ENCODE results near the gene JRKL.
A peak's percentile ranks its signal among the peaks of the same experiment; 100 is the strongest.
"Not testable (repeated sequence)": the region's sequence is repeated elsewhere in the genome, so short reads cannot be mapped to it uniquely, and the experiment has no call there.

JRKL gene

GRCh38 chr11:96397863-96398262 lies 8.1 kb downstream of the JRKL start:
- Histone ChIP-seq H3K27me3 (ENCODE audit: insufficient read depth, low read length) (no peaks in the 10 kb centered on the region), H3K27ac (ENCODE audit: low read length) (no peak overlapping the region), H3K9me3 (ENCODE audit: insufficient read depth, low read depth, low read length) (no peaks in the 10 kb centered on the region), H3K36me3 (ENCODE audit: insufficient read depth, low read depth, low read length) (no peaks in the 10 kb centered on the region), H3K9ac (ENCODE audit: low read depth, low read length) (no peak overlapping the region), H3K4me3 (ENCODE audit: low read length) (no peak overlapping the region), H3K4me1 (ENCODE audit: insufficient read depth, low read length) (no peaks in the 10 kb centered on the region)

GRCh38 chr11:96400697-96401096 lies 10.9 kb downstream of the JRKL start:
- Histone ChIP-seq H3K27me3 (ENCODE audit: insufficient read depth, low read length) (no peaks in the 10 kb centered on the region), H3K9me3 (ENCODE audit: insufficient read depth, low read depth, low read length) (no peaks in the 10 kb centered on the region), H3K4me1 (ENCODE audit: insufficient read depth, low read length) (no peaks in the 10 kb centered on the region), H3K4me3 (ENCODE audit: low read length) (no peak overlapping the region), H3K36me3 (ENCODE audit: insufficient read depth, low read depth, low read length) (no peaks in the 10 kb centered on the region), H3K9ac (ENCODE audit: low read depth, low read length) (no peak overlapping the region), H3K27ac (ENCODE audit: low read length) (no peak overlapping the region)

GRCh38 chr11:96411412-96411811 lies 21.6 kb downstream of the JRKL start:
- H3K4me3 ChIP-seq (ENCODE audit: low read length), result peak overlapping the region; percentile 37
- not testable (repeated sequence) for H3K9ac ChIP-seq (ENCODE audit: low read depth, low read length); H3K36me3 ChIP-seq (ENCODE audit: insufficient read depth, low read depth, low read length); H3K9me3 ChIP-seq (ENCODE audit: insufficient read depth, low read depth, low read length); H3K4me1 ChIP-seq (ENCODE audit: insufficient read depth, low read length); H3K27me3 ChIP-seq (ENCODE audit: insufficient read depth, low read length); H3K27ac ChIP-seq (ENCODE audit: low read length)

- Histone ChIP-seq H3K4me3 (ENCODE audit: low read length) (no peak overlapping the region), H3K27me3 (ENCODE audit: insufficient read depth, low read length) (no peaks in the 10 kb centered on the region), H3K9me3 (ENCODE audit: insufficient read depth, low read depth, low read length) (no peaks in the 10 kb centered on the region), H3K9ac (ENCODE audit: low read depth, low read length) (no peak overlapping the region), H3K36me3 (ENCODE audit: insufficient read depth, low read depth, low read length) (no peaks in the 10 kb centered on the region), H3K27ac (ENCODE audit: low read length) (no peak overlapping the region), H3K4me1 (ENCODE audit: insufficient read depth, low read length) (no peaks in the 10 kb centered on the region)
Measured at GRCh38 chr11:96412761-96413381, 23.1 kb downstream of the JRKL start.

- Histone ChIP-seq H3K4me1 (ENCODE audit: insufficient read depth, low read length) (no peaks in the 10 kb centered on the region), H3K27me3 (ENCODE audit: insufficient read depth, low read length) (no peaks in the 10 kb centered on the region), H3K36me3 (ENCODE audit: insufficient read depth, low read depth, low read length) (no peaks in the 10 kb centered on the region), H3K9me3 (ENCODE audit: insufficient read depth, low read depth, low read length) (no peaks in the 10 kb centered on the region), H3K9ac (ENCODE audit: low read depth, low read length) (no peak overlapping the region), H3K27ac (ENCODE audit: low read length) (no peak overlapping the region), H3K4me3 (ENCODE audit: low read length) (no peak overlapping the region)
Measured at GRCh38 chr11:96413408-96413807, 23.6 kb downstream of the JRKL start.

- Histone ChIP-seq H3K4me3 (ENCODE audit: low read length) (no peak overlapping the region), H3K27me3 (ENCODE audit: insufficient read depth, low read length) (no peaks in the 10 kb centered on the region), H3K36me3 (ENCODE audit: insufficient read depth, low read depth, low read length) (no peaks in the 10 kb centered on the region), H3K9me3 (ENCODE audit: insufficient read depth, low read depth, low read length) (no peaks in the 10 kb centered on the region), H3K4me1 (ENCODE audit: insufficient read depth, low read length) (0 out of 2 replicates have a peak, but pooled peaks cover 4% of the 10 kb centered on the region), H3K9ac (ENCODE audit: low read depth, low read length) (no peak overlapping the region), H3K27ac (ENCODE audit: low read length) (no peak overlapping the region)
Measured at GRCh38 chr11:96424693-96425092, 34.9 kb downstream of the JRKL start.

GRCh38 chr11:96430668-96431067 lies 40.9 kb downstream of the JRKL start:
- no peak overlapping the region for H3K27ac ChIP-seq (ENCODE audit: low read length)
- H3K4me3 ChIP-seq (ENCODE audit: low read length), result no peak overlapping the region
- H3K9me3 ChIP-seq (ENCODE audit: insufficient read depth, low read depth, low read length), result no peaks in the 10 kb centered on the region
- no peaks in the 10 kb centered on the region for H3K27me3 ChIP-seq (ENCODE audit: insufficient read depth, low read length)
- H3K4me1 ChIP-seq (ENCODE audit: insufficient read depth, low read length), result 0 out of 2 replicates have a peak, but pooled peaks cover 4% of the 10 kb centered on the region
- H3K36me3 ChIP-seq (ENCODE audit: insufficient read depth, low read depth, low read length), result no peaks in the 10 kb centered on the region
- no peak overlapping the region for H3K9ac ChIP-seq (ENCODE audit: low read depth, low read length)

- not testable (repeated sequence) for H3K36me3 ChIP-seq (ENCODE audit: insufficient read depth, low read depth, low read length); H3K27ac ChIP-seq (ENCODE audit: low read length); H3K27me3 ChIP-seq (ENCODE audit: insufficient read depth, low read length); H3K4me3 ChIP-seq (ENCODE audit: low read length); H3K9me3 ChIP-seq (ENCODE audit: insufficient read depth, low read depth, low read length); H3K4me1 ChIP-seq (ENCODE audit: insufficient read depth, low read length); H3K9ac ChIP-seq (ENCODE audit: low read depth, low read length)
Measured at GRCh38 chr11:96432654-96433053, 42.8 kb downstream of the JRKL start.

All from iPS-20b (cell line).